DMS 273 treated with DMSO at 0.1 percent for 48 hours (cell line): ENCODE results near the gene TCF7L2.
"Not testable (repeated sequence)": the region's sequence is repeated elsewhere in the genome, so short reads cannot be mapped to it uniquely, and the experiment has no call there.

Source experiments
- DNase-seq: peaks from one replicate; lab custom pipeline; 2025; lab: John Stamatoyannopoulos, UW

The TCF7L2 gene

DNA sequence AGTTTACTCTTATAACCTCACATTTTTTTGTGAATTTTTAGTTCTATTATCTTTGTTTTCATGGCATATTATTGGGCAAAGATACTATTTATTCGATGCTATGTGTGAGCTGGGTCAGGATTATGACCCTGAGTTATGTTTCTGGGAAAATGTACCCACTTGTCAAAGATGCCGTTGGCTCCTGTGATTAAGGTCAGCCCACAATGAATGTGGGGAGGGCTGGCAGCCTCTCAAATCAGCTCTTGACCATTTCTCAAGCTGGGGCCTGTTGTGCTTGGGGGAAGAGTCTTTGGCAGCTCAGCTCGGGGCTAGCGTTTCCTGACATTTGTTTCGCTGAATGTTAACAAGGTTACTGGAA is 97.5 kb downstream of the TCF7L2 start:
- DNase-seq = no peak

DNA sequence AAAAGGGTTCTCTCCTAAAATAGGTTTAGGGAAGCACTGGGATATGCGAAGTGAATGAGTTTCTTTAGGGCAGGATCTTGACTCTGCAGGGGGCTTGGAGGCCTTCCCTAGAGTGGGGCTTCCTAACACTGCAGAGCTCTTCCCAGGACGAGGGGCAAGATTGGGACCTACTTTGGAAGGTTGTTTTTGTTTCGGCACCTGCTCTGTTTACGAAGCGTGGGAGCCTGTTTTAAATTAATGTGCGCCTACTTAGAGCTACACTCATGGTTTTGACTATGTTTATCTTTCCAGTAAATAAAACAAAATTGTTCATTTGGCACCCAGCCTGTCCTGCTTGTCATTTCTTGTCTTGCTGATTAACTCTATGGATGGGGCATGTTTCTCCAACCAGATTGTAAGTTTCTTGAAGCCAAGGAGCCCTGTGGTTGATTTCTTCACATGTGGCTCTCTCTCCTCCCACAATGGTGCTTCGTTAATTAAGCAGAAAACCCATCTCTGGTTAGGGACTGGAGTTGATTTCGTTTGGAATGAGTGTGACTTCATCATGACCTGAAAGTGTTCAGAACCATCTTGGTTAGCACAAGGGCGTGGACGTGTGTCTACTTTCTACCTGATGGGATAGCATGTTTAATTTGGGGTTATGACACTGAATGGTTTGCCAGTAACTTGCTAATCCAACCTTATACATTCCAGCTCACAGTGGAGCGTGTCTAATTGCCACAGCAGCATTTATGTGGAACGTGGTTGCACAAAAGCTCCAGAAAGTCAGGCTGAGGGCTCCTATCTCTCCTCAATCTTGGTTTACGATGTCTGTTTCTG is 98.1 kb downstream of the TCF7L2 start:
- no peak for DNase-seq

DNA sequence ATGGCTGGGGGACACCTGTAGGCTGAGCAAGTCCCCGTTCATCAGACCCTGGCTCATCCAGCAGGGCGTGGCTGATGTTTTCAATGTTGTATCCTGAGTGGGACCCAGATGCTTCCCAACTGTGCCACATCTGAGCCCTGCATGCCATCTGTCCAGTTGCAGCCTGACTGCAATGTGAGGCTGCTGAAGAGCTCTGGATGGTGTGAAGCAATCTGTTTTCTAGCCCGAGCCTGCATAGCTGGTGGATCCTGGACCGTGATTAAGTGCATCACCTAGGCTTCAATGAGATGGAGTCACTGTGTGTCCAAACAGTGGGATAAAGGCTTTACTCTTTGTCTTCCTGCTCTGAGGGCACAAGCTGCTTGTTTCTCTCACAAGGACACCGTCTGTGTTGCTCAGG is 99.8 kb downstream of the TCF7L2 start:
- peak; percentile 55 for DNase-seq

DNA sequence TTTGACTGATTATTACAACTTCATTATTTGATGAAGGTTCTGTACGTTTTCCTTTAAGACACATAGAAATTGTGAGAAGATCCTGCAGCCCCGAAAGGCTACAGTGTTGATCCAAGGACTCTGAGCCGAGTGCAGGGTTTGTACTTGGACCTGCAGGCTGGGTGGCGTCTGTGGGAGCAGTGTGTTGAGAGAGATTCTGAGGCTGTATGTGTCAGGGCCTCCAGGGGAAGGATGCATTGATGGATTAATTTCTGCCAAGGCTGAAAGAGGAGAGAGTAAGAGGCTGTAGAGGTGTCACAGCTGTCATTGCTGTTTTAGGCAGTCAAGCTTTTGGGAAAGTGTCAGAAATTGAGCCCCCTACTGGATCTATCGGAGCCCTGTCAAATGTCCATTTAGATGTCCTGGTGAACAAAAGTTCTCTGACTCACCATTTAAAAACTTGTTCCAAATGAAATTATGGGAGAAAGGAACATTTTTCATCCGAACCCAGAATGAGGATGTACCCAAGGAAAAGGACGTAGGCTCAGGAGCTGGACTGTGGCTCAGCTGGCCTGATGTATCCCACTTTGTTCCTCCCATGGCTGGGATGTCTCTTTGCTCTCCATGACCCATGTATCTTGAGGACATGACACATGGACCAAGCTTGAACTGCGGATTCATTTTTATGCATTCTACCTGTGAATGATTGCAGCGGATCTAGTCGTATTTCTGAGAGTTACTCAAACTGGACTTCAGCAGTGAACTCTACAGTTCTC is 102.2 kb downstream of the TCF7L2 start:
- DNase-seq = no peak

DNA sequence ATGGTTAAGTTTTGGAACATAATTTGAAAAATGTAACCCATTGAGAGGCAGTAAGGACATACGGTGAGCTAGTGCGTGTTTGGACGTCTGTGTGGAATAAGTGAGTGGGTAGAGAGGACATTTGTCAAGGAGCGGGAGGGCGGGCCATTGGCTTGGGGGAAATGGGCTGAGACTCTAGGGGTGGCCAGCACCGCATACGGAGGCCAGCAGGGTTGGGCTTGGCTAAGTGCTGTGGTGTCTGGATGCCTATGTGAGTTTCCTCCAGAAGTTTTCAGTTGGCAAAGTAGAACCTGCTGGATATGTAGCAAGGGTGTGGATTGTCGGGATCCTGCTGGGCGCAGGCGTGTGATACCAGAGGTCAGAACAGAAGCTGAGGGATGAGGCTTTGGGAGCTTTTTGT is 103.0 kb downstream of the TCF7L2 start:
- no peak for DNase-seq

DNA sequence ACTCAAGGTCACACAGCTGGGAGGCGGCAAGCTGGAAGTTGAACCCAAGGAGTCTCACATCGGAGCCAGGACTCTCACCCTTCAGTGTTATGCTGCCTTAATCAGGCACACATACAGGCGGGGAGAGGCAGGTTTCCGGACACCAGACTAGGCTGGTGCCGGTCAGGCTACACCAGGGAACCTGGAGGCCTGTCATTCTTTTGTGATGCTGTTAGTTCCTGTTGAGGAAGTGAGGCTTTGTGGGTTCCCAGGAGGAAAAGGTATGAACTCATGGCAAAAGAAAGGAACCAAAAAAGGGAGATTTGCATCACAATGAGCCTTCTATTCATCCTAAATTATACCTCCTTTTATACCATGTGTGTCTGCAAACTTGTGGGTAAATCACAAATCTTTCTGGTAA is 103.8 kb downstream of the TCF7L2 start:
- DNase-seq = no peak

DNA sequence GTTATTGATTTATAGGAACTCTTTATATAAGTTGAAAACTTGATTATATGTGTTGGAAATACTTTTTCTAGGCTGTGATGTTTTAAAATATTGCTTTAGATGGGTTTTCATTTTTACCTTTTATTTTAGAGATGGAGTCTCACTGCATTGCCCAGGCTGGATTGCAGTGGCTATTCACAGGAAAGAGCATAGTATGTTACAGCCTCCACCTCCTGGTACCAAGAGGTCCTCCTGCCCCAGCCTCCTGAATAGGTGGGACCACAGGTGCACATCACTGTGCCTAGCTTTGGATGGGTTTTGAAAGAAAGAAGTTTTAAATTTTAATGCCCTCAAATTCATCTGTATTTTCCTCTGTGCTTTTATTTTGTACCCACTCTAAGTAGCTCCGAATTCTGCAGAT is 105.4 kb downstream of the TCF7L2 start:
- DNase-seq = no peak

DNA sequence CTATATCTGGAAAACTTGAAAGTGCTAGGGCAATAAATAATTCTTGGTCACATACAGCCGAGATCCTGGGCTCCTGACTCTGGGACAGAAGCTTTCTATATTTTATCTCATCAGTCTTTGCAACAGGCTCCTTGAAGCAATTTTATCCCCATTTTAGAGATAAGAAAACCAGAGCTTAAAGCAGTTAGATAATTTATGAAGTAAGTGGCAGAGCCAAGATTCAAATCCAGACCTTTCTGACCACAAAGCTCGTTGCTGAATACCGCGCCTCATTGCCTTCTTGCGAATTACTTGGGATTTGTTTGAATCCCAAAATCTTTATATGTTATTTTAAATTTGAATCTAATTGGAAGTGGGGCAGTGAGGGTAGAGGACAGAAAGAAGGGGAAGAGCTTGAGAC is 106.0 kb downstream of the TCF7L2 start:
- DNase-seq = no peak

DNA sequence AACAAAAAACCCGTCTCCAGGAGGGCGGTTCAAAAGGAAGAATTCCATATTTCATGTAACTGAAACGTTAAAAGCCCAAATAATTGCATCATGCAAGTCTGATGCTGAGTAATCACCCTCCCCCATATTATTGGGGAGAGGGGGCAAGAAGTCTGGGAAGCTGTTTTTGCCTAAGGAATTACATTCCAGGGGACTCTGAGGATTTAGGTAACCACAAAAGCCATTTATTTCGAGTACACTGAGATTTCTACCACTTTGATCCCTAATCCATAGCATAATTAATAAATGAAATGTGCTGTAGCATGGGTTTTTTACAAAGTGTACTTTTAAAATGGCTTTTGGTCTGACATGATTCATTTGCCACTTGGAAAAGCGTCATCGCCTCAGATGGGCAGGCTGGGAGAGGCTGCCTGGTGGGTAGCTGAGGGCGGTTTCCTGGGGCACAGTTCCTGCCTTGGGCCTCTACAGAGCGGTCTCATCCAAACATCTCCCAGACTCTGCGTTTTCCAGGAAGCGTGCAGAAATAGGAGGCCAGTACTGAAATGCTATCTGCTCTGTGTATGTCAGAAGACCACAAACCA is 106.5 kb downstream of the TCF7L2 start:
- no peak for DNase-seq

DNA sequence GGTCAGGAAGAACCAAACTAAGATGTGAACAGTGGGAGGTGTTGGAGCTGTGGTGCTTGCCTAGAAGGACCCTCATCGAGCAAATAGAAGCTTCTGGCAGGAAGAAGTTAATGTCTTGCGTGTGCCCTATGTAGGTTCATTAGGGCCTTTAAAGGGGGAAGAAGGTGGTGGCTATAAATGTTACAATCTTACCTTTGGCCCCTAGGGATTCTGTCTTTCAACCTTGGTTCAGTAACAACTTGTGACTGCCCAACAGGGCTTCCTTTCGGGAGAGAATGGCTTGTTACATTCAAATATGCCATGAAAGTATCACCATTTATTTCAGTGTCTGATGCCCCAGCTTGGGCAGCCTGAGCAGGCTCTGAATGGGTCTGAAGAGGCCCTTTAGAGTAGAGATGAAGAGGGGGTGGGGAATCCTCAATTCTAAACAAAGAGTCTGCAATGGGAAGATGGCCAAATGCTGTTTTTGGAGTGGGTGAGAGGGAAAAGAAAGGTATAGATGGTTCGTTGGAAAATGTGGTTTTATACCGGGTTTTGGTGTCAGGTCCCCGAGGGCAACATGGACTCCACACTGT is 108.0 kb downstream of the TCF7L2 start:
- DNase-seq = no peak

DNA sequence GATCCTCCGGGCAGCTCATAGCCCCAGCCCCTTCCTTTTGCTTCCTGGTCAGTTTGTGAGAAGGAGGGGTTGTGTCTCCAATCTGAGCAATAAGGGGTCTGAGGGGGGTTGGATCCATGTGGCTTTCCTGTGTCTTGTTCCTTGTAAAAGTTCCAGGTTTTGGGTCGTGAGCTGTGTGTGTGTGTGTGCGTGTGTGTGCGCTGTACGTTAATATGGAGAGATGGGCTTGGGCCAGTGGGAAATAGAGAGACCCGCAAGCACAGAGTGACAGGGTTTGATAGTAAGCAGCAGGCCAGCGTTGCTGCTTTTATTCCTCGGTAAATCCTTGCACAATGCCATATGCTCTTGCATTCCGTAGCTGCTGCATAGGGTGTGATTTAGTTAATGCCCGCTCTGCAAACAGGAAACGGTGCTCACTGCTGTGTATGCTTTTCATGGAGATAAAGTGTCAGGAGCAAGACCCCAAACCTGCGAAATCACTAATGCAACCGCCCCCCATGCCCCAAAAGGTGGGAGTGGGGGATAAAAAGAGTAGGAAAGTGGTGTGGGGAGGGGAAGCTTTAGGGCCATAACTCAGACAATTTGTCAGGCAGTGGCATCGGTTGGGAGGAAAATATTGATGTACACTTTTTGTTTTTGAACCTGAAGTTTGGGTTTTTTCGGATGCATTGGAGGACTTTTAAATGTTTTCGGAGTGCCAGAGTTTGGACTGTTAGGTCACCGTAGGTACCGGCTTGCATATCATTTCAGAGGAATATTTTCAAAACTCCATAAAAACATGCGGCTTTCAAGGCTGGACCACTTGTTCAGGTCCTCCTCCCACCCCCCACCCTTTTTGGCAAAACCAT is 108.7 kb downstream of the TCF7L2 start:
- DNase-seq = peak; percentile 53

DNA sequence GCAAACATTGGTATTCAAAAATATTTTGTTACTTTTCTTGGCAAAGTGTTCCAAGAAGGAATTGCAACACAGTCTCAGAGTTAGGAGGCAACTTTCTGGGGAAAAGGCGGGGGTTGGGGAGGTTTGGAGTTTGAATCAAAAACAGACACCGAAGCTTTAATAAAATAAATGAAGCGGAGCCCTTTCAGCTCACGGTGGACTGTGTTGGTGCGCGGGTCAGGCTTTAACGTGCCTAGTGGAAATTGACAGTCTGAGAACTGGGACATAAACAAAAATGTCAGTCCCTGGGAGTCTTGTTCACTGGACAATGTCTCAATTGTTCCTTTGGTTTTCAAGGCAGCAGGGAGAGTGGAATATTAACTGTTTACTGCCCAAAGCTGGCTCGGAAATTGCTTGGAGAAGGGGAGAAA is 109.3 kb downstream of the TCF7L2 start:
- DNase-seq = no peak

DNA sequence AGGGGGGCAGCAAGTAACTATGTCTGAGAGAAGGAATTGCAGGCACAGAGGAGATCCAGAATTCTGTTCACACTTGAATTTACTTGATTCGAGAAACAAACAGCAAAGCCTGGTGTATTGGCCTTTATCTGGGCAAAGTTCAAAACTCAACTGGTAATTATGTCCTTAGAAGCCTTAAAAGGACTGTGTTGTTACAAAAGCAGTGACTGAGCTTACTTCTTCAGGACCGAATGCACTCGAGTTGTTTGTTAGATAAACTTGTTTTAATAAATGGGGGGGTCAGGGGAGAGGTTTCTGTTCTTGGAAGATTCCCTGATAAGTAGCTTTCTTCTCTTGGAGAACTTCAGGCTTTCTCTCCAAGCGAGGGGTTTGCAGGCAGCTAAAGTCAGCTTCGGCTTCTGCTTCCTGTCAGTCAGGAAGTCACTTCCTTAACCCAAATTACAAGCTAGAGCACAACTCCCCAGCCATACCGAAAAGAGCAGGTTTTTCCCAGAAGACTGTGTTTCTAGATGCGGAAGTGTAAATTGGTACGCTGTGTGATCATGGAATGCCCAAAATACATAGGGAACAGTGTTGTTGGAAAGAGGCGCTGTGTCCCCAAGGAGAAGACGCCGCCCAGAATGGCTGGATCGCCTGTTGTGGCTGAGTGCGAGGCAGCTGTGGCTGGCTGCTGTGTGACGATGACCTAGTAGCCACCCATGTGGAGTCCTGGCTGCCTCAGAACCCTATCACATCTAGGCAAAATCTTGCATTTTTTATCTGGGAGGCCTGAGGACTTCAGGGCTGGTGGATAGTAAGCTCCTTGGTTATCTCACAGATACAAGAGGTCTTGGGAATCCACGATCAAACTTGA is 110.4 kb downstream of the TCF7L2 start:
- no peak for DNase-seq

DNA sequence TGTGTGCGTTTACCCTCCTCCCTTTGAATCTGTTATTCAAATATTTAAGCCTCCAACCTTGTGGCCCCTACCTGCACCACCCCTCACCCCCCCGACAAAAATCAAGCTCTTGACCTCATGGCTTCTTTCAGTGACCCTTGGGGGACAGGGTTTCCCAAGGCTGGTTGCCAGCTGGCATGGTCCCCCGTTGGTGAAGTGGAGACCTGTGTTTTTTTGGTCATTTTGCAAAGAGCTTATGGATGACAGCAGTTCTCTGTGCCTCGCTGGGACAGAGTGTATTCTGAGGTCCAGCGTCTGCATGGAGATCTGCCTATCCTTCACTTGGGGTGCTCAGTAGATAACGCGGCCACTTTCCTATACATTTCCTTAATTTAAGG is 111.0 kb downstream of the TCF7L2 start:
- DNase-seq = no peak

DNA sequence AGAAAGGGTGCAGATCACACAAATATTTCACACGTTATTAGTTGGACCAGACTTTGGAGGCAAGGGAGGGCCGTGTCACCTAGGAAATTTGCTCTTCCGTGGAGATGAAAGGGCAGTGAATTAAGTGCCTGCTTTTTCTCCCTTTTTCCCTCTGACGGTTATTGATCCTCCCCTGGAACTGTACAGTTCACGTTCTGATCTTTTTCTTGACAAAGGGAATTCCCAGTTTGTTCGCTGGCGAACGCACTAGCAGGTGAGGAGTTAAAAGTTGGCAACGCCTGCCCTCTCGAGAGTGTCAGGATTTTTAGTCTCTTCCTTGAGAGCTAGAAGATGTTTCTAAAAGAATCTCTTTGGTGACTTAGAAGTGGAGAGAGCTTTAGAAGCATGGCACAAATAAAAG is 111.5 kb downstream of the TCF7L2 start:
- DNase-seq = no peak

DNA sequence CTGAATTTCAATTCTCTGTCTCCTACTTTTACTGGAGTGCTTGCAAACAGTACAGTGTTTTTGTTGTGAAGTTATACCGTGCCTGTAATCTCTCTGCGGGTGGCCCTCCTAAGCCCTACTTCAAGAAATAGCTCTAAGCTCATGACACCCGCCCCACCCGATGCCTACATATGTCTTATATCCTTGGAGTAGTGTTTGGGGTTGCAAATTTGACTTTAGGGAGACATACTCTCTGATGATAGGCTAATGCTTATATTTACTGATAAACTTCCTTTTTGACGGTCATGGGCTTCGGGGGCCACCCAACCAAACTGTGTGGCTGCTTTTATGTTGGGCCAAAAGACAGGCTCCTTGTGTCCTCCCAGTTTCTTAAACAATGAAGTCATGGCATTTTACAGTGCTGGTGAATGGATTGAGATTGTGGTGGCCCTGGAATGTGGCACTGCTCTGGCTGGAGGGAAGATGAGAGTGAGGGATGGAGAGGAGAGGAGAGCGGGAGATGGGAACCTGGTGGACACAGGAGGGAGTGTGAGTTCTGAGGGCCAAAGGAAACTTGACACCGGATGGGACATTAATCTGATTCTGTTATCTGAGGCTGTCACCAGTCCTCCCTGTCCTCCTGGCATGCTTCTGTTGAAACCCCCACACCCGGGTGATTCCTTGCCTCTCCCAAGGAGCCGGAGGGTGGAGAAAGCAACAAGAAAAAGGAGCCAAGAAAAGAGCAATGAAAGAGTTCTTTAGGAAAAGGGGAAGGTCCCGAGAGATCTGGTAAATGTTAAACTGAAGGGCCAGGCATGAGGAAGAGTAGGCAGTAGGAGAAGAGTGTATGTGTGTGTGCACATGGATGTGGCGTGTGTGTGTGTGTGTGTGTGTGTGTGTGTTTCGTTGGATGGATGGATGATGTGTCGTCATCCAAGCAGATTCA is 113.3 kb downstream of the TCF7L2 start:
- DNase-seq = no peak

DNA sequence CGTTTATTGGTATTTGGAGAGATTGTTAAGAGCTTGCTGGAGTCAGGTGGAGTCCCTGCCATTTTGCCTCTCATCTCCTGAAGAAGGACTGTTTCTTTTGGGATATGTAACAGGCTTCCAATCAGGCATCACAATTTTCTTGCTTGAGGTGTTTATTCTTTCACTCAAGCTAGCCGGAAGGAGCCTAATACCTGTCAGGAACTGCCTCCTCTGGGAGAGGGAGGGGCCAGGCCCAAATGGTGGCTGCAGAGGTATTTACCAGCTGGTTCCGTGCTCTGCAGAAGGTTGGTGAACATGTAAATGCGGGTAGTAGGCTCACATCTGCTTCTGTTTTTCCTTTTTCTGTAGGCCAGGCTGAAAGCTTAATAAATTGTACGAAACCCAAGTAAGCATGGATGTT is 114.0 kb downstream of the TCF7L2 start:
- no peak for DNase-seq

DNA sequence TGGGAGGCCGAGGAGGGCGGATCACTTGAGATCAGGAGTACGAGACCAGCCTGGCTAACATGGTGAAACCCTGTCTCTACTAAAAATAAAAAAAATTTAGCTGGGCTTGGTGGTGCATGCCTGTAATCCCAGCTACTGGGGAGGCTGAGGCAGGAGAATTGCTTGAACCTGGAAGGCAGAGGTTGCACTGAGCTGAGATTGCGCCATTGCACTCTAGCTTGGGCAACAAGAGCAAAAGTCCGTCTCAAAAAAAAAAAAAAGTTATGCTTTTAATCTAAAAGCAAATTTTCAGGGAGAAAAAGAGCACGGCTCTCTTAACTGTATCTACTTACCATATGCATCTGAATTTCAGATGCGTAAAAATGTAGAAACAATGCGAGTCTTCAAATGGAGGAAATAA is 116.1 kb downstream of the TCF7L2 start:
- not testable (repeated sequence) for DNase-seq

DNA sequence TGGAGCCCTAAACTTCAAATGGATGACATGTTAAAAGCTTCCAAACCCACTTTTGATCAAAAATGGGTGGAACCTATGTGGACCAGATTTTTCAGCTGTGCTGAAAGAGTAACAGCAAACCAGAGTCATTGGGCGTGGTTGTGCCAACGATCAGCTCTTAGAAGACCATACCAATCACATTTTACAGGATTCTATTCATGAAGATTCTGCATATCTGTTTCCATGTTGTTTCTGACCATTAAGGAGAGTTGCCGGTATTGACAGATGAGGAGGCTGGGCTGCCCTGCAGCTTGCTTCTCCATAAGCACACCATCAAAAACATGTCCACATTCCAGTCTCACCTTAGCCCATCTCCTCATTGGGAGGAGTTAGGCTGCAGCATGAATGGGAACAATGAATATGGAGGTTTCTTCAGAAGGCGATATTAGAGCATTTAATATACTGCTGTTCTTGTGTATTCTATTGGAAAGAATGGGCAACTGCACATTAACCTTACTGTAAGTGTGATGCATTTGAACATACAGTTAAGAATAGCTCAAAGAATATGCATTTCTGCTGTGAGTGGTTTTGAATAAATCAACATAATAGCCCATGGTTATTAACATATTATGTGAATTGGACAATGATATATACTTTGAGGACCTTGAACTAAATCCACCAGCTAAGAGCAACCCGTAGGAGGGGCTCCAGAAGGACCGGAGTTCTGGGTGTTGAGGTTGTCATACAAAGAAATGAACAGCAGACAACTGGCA is 116.7 kb downstream of the TCF7L2 start:
- no peak for DNase-seq
